Osteocyte (in vitro differentiated cells): ENCODE results near the gene GPR55. TPM values are rescaled to one million over a fixed set of nuclear protein-coding genes. Genes with fewer than 3 reads are reported as not detected.

Experiments used
- DNase-seq: peaks from one replicate; pipeline ENCODE4 v3.0.0; 2021; ENCODE audit warnings: mixed read lengths; ENCODE audit not compliant: unreplicated experiment; ENCODE audit errors: extremely low spot score
- H3K27ac Mint-ChIP-seq: one replicate; pipeline ENCODE4 v1.8.0; 2021; ENCODE audit warnings: mild to moderate bottlenecking, mixed read lengths; ENCODE audit not compliant: unreplicated experiment
- H3K27me3 Mint-ChIP-seq: one replicate; pipeline ENCODE4 v1.8.0; 2021; ENCODE audit warnings: mixed read lengths; ENCODE audit not compliant: unreplicated experiment
- H3K36me3 Mint-ChIP-seq: one replicate; pipeline ENCODE4 v1.8.0; 2021; ENCODE audit warnings: mixed read lengths; ENCODE audit not compliant: unreplicated experiment
- H3K4me1 Mint-ChIP-seq: one replicate; pipeline ENCODE4 v1.8.0; 2021; ENCODE audit warnings: mixed read lengths; ENCODE audit not compliant: unreplicated experiment
- H3K4me3 Mint-ChIP-seq: one replicate; pipeline ENCODE4 v1.8.0; 2021; ENCODE audit warnings: mild to moderate bottlenecking, moderate library complexity, mixed read lengths; ENCODE audit not compliant: unreplicated experiment
- H3K9me3 Mint-ChIP-seq: one replicate; pipeline ENCODE4 v1.8.0; 2021; ENCODE audit warnings: mixed read lengths; ENCODE audit not compliant: unreplicated experiment
- CTCF ChIP-seq: fragments of 200-600 bp; sonication (generic); IDR thresholded peaks from 2 replicates; pipeline ENCODE4 v1.5.0; 2021; ENCODE audit warnings: antibody characterized with exemption, mild to moderate bottlenecking, moderate library complexity
- total RNA-seq: library from RNA; stranded (reverse); gene quantifications from 2 replicates; pipeline ENCODE4 v1.2.1, GENCODE V29; 2021

Gene GPR55
- total RNA-seq, 1 donor from 2014 or later = not detected

DNA sequence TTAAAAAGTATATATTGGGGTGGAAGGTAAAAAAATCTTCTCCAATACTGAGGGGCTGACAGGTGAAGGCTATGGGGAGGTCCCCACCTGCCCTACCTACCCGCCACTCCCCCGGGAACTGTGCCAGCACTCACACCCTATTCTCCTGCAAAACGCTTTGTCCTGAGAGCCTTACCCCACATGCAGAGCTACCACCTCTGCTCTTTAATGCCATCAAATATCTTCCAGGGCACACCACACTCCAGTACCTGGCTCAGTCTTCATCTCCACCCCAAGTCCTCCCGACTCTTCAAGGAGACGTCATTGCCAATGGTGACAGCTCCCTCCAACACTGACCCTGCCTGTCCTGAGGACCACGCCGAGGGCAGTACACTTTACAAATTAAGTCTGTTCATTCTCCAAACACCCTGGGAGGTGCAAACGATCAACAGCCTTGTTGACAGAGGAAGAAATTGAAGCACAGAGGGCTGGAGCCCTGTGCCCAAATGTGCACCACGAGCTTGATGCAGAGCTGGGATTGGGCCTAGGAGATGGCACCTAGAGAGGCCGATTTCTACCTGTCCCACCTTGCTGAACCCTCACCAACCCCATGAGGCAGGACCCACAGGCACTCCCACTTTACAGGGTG, 6.0 kb upstream of the GPR55 start:
- peaks cover 8% of the 10 kb centered on the region for H3K4me1 Mint-ChIP-seq
- no peaks in the 10 kb centered on the region for H3K36me3 Mint-ChIP-seq
- peak; percentile 57 for DNase-seq
- no peaks in the 10 kb centered on the region for H3K9me3 Mint-ChIP-seq
- no peak for TF ChIP-seq CTCF
- H3K27ac Mint-ChIP-seq = no peak overlapping the region
- no peak overlapping the region for H3K4me3 Mint-ChIP-seq
- H3K27me3 Mint-ChIP-seq = peaks cover 14% of the 10 kb centered on the region

DNA sequence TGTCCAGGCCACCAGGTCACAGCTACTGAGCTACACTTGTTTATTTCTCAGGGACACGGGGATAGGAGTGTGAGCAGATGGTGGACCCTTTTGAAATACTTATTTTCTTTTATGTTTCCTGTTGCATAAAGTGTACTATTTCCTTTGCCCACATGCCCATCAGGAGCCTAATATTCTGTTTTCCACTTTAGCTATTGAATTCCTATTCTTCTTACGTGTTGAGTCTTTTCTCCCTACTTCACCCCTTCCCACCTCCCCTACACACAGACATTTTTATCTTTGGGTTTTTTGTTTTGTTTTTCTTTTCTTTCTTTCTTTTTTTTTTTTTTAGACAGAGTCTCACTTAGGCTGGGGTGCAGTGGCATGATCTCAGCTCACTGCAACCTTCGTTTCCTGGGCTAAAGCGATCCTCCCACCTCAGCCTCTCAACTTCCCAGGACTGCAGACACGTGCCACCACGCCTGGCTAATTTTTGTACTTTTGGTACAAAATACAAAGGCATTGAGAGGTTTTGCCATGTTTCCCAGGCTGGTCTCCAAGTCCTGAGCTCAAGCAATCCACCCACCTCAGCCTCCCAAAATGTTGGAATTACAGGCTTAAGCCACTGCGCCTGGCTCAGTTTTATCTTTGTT, 5.2 kb upstream of the GPR55 start:
- peak; percentile 15 for DNase-seq
- Mint-ChIP-seq H3K27ac (no peak overlapping the region), H3K9me3 (no peaks in the 10 kb centered on the region), H3K4me3 (no peak overlapping the region), H3K36me3 (no peaks in the 10 kb centered on the region), H3K27me3 (peaks cover 6% of the 10 kb centered on the region), H3K4me1 (peaks cover 8% of the 10 kb centered on the region)
- no peak for TF ChIP-seq CTCF

DNA sequence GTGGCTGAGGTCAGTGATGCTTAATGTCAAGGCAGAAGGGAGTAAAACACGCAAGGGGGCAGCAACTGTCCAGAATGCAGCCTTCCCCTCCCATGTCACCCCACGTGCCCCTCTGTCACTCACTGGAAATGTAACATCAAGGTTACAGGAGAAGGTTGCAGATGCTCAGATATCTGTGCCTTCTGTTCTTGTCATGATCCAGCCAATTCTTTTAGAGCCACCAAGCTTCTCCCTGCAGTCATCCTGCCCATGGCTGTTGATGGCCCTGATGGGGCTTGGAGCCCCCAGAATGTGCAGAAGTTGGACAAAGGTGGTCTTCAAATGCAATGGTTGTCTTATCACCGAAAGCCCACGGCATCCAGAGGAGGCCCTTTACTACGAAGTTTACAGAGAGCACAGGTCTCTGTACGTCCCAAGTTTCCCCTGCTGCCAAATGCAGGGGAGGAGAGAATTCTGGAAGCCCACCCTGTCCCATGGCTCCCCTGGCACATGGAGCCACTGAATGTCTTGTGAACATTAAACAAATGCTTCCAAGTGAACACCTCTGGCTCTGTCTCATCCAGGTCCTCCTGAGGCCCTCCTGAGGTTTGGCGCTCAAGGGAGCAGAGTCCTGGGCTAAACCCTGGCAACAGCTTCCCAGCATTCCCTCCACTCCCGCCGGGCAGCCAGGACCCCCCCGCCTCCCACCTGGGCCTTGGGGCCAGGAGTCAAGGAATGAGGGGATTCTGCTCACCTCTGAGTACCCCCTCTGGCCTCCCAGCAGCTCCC, 4.5 kb upstream of the GPR55 start:
- DNase-seq = peak; percentile 79
- H3K4me1 Mint-ChIP-seq = peaks cover 8% of the 10 kb centered on the region
- no peak overlapping the region for H3K27ac Mint-ChIP-seq
- no peak for TF ChIP-seq CTCF
- H3K36me3 Mint-ChIP-seq = no peaks in the 10 kb centered on the region
- no peak overlapping the region for H3K4me3 Mint-ChIP-seq
- H3K9me3 Mint-ChIP-seq = no peaks in the 10 kb centered on the region
- H3K27me3 Mint-ChIP-seq = peaks cover 6% of the 10 kb centered on the region

DNA sequence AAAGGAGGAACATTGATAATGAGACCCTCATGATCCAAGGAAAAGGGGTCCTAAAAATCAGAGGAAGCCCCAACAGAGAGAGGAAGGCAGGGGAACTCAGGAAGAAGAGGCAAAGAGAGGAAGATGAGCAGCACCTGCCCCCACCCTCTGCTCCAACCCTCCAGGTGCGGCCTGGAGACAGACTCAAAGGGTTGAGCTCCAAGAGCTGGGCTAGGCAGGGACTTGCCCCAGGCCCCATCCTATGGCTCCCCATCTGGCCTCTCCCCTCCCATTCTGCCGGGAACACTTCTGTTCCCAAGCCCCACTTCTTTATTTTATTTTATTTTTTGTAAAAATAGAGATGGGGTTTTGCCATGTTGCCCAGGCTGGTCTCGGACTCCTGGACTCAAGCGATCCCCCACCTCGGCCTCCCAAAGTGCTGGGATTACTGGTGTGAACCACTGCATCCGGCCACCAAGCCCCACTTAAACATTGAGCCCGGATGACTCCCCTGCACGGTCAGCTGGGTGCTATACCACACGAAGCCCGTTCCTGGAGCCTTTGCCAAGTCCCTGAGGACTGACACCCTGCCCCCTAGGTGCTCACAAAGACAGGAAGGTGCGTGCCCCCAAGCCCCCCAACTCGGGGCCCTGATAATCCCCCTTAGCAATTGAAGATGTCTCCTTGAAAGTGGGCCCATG, 3.8 kb upstream of the GPR55 start:
- H3K36me3 Mint-ChIP-seq = no peaks in the 10 kb centered on the region
- no peak for TF ChIP-seq CTCF
- H3K9me3 Mint-ChIP-seq = no peaks in the 10 kb centered on the region
- no peak for DNase-seq
- H3K4me1 Mint-ChIP-seq = peaks cover 8% of the 10 kb centered on the region
- peaks cover 8% of the 10 kb centered on the region for H3K27me3 Mint-ChIP-seq
- H3K27ac Mint-ChIP-seq = no peak overlapping the region
- H3K4me3 Mint-ChIP-seq = no peak overlapping the region
